ENCODE results near the gene GCN1.
"Not testable (repeated sequence)": the region's sequence is repeated elsewhere in the genome, so short reads cannot be mapped to it uniquely, and the experiment has no call there.

Gene GCN1

DNA sequence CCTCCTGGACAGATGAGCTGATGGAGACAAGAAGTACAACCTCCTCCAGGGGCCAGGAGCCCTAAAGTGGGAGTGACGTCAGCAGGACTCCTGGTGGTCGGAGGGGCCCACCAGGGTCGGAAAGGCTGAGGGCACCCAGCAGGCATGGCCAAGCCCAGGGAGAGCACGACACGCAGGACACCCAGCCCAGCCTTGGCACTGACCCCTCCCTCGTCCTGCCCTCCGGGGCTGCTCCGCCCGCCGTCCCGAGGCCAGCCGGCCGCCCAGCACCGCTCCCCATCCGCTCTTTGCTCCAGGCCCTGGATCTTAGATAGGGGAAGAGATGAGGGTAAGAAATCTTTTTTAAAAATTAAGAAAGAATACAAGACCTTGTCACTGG lies 20.8 kb upstream of the GCN1 start:
- Histone ChIP-seq H3K9me3 (ENCODE audit: control insufficient read depth, low read length) (no peaks in the 10 kb centered on the region), H2BK5ac (ENCODE audit: low read depth, low read length, poor library complexity, severe bottlenecking) (no peak overlapping the region), H3K27me3 (ENCODE audit: control insufficient read depth in 1 of 2, insufficient read depth in 1 of 2, low read length in 2 of 2) (no peaks in the 10 kb centered on the region), H3K4me3 (ENCODE audit: insufficient read depth in 1 of 2, low read depth in 1 of 2, low read length in 2 of 2) (no peak overlapping the region), H3K9ac (ENCODE audit: low read length) (no peak overlapping the region), H3K14ac (ENCODE audit: low read length in 2 of 2) (no peak overlapping the region), H3K18ac (ENCODE audit: low read depth in 1 of 2, low read length in 2 of 2) (no peak overlapping the region), H2BK12ac (ENCODE audit: low read length in 2 of 2) (no peak overlapping the region), H2AK5ac (ENCODE audit: low read length, severe bottlenecking) (no peak overlapping the region), H4K8ac (ENCODE audit: low read length) (no peak overlapping the region), H3K23ac (ENCODE audit: low read length in 2 of 2) (no peak overlapping the region), H3K4me2 (ENCODE audit: low read length, poor library complexity, severe bottlenecking) (no peak overlapping the region), H3K27ac (ENCODE audit: low read length, poor library complexity, severe bottlenecking) (no peak overlapping the region), H4K91ac (ENCODE audit: low read length) (peak overlapping the region; percentile 14), H3K4ac (ENCODE audit: low read depth in 1 of 2, low read length in 2 of 2) (no peak overlapping the region), H3K79me1 (replicated peaks; ENCODE audit: low read length, poor library complexity, severe bottlenecking) (peaks cover 44% of the 10 kb centered on the region), H2BK15ac (ENCODE audit: low read depth, poor library complexity, severe bottlenecking) (no peak overlapping the region), H2AFZ (ENCODE audit: low read depth, low read length) (no peak overlapping the region), H3K36me3 (ENCODE audit: control insufficient read depth in 1 of 2, insufficient read depth in 2 of 2, low read depth in 1 of 2, low read length in 2 of 2) (peaks cover 94 to 99% of the 10 kb centered on the region in 2 experiments), H2BK120ac (ENCODE audit: low read depth, low read length) (no peak overlapping the region), H3K4me1 (ENCODE audit: control insufficient read depth, insufficient read depth, low read depth, low read length) (peaks cover 5% of the 10 kb centered on the region)
- DNase-seq: no peak
- WGBS: 93% methylated on average over 13 of the region's 15 CpGs

GRCh38 chr12:120214626-120215356 lies 20.3 kb upstream of the GCN1 start:
- Histone ChIP-seq H3K36me3 (ENCODE audit: control insufficient read depth in 1 of 2, insufficient read depth in 2 of 2, low read depth in 1 of 2, low read length in 2 of 2) (peaks cover 93 to 99% of the 10 kb centered on the region in 2 experiments), H3K23ac (ENCODE audit: low read length in 2 of 2) (no peak overlapping the region), H3K4me2 (ENCODE audit: low read length, poor library complexity, severe bottlenecking) (no peak overlapping the region), H3K4me1 (ENCODE audit: control insufficient read depth, insufficient read depth, low read depth, low read length) (peaks cover 5% of the 10 kb centered on the region), H3K79me1 (replicated peaks; ENCODE audit: low read length, poor library complexity, severe bottlenecking) (peaks cover 48% of the 10 kb centered on the region), H2BK5ac (ENCODE audit: low read depth, low read length, poor library complexity, severe bottlenecking) (no peak overlapping the region), H3K18ac (ENCODE audit: low read depth in 1 of 2, low read length in 2 of 2) (no peak overlapping the region), H3K27ac (ENCODE audit: low read length, poor library complexity, severe bottlenecking) (no peak overlapping the region), H3K4ac (ENCODE audit: low read depth in 1 of 2, low read length in 2 of 2) (no peak overlapping the region), H4K8ac (ENCODE audit: low read length) (no peak overlapping the region), H2AFZ (ENCODE audit: low read depth, low read length) (no peak overlapping the region), H2BK120ac (ENCODE audit: low read depth, low read length) (no peak overlapping the region), H4K91ac (ENCODE audit: low read length) (no peak overlapping the region), H3K27me3 (ENCODE audit: control insufficient read depth in 1 of 2, insufficient read depth in 1 of 2, low read length in 2 of 2) (no peaks in the 10 kb centered on the region), H3K14ac (ENCODE audit: low read length in 2 of 2) (no peak overlapping the region), H2BK15ac (ENCODE audit: low read depth, poor library complexity, severe bottlenecking) (no peak overlapping the region), H2BK12ac (ENCODE audit: low read length in 2 of 2) (no peak overlapping the region), H3K9ac (ENCODE audit: low read length) (no peak overlapping the region), H2AK5ac (ENCODE audit: low read length, severe bottlenecking) (no peak overlapping the region), H3K9me3 (ENCODE audit: control insufficient read depth, low read length) (no peaks in the 10 kb centered on the region), H3K4me3 (ENCODE audit: insufficient read depth in 1 of 2, low read depth in 1 of 2, low read length in 2 of 2) (no peak overlapping the region)
- WGBS: 96% methylated on average over 34 of the region's 34 CpGs
- no peak for DNase-seq

DNA sequence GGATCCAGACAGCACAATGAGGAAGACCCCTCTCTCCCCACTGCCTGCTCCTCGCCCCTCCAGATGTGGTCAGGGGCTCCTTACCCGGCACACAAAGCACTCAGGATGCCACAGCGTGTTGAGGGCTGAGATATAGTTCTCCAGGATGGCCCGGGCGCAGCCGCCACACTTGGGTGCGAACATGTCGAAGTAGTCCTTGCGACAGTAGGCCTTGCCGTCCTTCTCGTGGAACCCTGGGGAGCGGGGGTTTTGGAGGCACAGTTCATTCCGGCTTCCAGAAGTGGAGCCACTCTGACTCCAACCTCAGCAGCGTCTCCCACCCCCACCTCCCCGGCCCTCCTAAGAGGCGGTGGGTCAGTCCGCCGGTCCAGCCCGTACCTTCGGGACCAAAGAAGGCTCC lies 19.2 kb upstream of the GCN1 start:
- Histone ChIP-seq H3K18ac (ENCODE audit: low read depth in 1 of 2, low read length in 2 of 2) (no peak overlapping the region), H3K4me2 (ENCODE audit: low read length, poor library complexity, severe bottlenecking) (no peak overlapping the region), H3K36me3 (ENCODE audit: control insufficient read depth in 1 of 2, insufficient read depth in 2 of 2, low read depth in 1 of 2, low read length in 2 of 2) (peaks cover 85 to 97% of the 10 kb centered on the region in 2 experiments), H3K9ac (ENCODE audit: low read length) (peak overlapping the region; percentile 60), H3K23ac (ENCODE audit: low read length in 2 of 2) (no peak overlapping the region), H3K79me1 (replicated peaks; ENCODE audit: low read length, poor library complexity, severe bottlenecking) (peaks cover 41% of the 10 kb centered on the region), H2BK5ac (ENCODE audit: low read depth, low read length, poor library complexity, severe bottlenecking) (no peak overlapping the region), H4K8ac (ENCODE audit: low read length) (no peak overlapping the region), H2BK12ac (ENCODE audit: low read length in 2 of 2) (no peak overlapping the region), H3K4me3 (ENCODE audit: insufficient read depth in 1 of 2, low read depth in 1 of 2, low read length in 2 of 2) (no peak overlapping the region), H2AK5ac (ENCODE audit: low read length, severe bottlenecking) (no peak overlapping the region), H2BK120ac (ENCODE audit: low read depth, low read length) (no peak overlapping the region), H4K91ac (ENCODE audit: low read length) (no peak overlapping the region), H3K9me3 (ENCODE audit: control insufficient read depth, low read length) (no peaks in the 10 kb centered on the region), H2BK15ac (ENCODE audit: low read depth, poor library complexity, severe bottlenecking) (no peak overlapping the region), H3K27me3 (ENCODE audit: control insufficient read depth in 1 of 2, insufficient read depth in 1 of 2, low read length in 2 of 2) (no peaks in the 10 kb centered on the region), H3K14ac (ENCODE audit: low read length in 2 of 2) (no peak overlapping the region), H3K4me1 (ENCODE audit: control insufficient read depth, insufficient read depth, low read depth, low read length) (peaks cover 5% of the 10 kb centered on the region), H3K4ac (ENCODE audit: low read depth in 1 of 2, low read length in 2 of 2) (no peak overlapping the region), H3K27ac (ENCODE audit: low read length, poor library complexity, severe bottlenecking) (peak overlapping the region; percentile 55), H2AFZ (ENCODE audit: low read depth, low read length) (no peak overlapping the region)
- no peak for DNase-seq
- 98% methylated on average over 20 of the region's 20 CpGs for WGBS

DNA sequence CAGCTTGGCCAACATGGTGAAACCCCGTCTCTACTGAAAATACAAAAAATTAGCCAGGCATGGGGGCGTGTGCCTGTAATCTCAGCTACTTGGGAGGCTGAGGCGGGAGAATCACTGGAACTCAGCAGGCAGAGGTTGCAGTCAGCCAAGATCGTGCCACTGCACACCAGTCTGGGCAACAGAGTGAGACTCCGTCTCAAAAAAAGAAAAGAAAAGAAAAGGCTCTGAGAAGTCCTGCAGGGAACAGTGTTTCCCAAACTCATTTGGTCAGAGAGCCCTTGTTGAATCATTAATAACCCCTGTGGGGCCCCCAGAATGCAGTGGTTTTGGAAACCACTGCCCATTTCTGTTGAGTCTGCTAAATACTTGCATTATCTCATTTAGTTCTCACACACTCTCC lies 18.7 kb upstream of the GCN1 start:
- not testable (repeated sequence) for H2BK5ac ChIP-seq (ENCODE audit: low read depth, low read length, poor library complexity, severe bottlenecking); H3K23ac ChIP-seq (ENCODE audit: low read length in 2 of 2); H2AK5ac ChIP-seq (ENCODE audit: low read length, severe bottlenecking); DNase-seq; H3K4me1 ChIP-seq (ENCODE audit: control insufficient read depth, insufficient read depth, low read depth, low read length); H3K27me3 ChIP-seq (ENCODE audit: control insufficient read depth in 1 of 2, insufficient read depth in 1 of 2, low read length in 2 of 2); H3K14ac ChIP-seq (ENCODE audit: low read length in 2 of 2); H3K4ac ChIP-seq (ENCODE audit: low read depth in 1 of 2, low read length in 2 of 2); H2BK12ac ChIP-seq (ENCODE audit: low read length in 2 of 2); H2BK15ac ChIP-seq (ENCODE audit: low read depth, poor library complexity, severe bottlenecking); H3K18ac ChIP-seq (ENCODE audit: low read depth in 1 of 2, low read length in 2 of 2); H2BK120ac ChIP-seq (ENCODE audit: low read depth, low read length); H4K91ac ChIP-seq (ENCODE audit: low read length); H4K8ac ChIP-seq (ENCODE audit: low read length); H2AFZ ChIP-seq (ENCODE audit: low read depth, low read length); H3K4me3 ChIP-seq (ENCODE audit: insufficient read depth in 1 of 2, low read depth in 1 of 2, low read length in 2 of 2); H3K4me2 ChIP-seq (ENCODE audit: low read length, poor library complexity, severe bottlenecking); H3K9me3 ChIP-seq (ENCODE audit: control insufficient read depth, low read length)
- Histone ChIP-seq H3K79me1 (replicated peaks; ENCODE audit: low read length, poor library complexity, severe bottlenecking) (peaks cover 41% of the 10 kb centered on the region), H3K9ac (ENCODE audit: low read length) (peak overlapping the region; percentile 60), H3K27ac (ENCODE audit: low read length, poor library complexity, severe bottlenecking) (peak overlapping the region; percentile 55), H3K36me3 (ENCODE audit: control insufficient read depth in 1 of 2, insufficient read depth in 2 of 2, low read depth in 1 of 2, low read length in 2 of 2) (peaks cover 80 to 92% of the 10 kb centered on the region in 2 experiments)
- WGBS: 92% methylated on average over 5 of the region's 5 CpGs
